Thyroid gland (tissue), 4 donors: Measurements from ENCODE around the gene ENGASE. TPM values are rescaled to one million over a fixed set of nuclear protein-coding genes. Genes with fewer than 3 reads are reported as not detected.

ENCODE experiments used
- DNase-seq, 2 donors: peaks; one replicate each; pipeline ENCODE4 v3.0.0-alpha.2; 2019
- H3K27ac ChIP-seq, 3 donors: fragments of 200-600 bp; sonication (generic); 1 replicate in 2 of 3; 2 replicates in 1 of 3; pipeline ENCODE4 v1.5.1; 2016 to 2019; ENCODE audit warnings: mild to moderate bottlenecking in 1 of 3, moderate library complexity in 1 of 3
- H3K27me3 ChIP-seq: fragments of 200-600 bp; sonication (generic); one replicate; pipeline ENCODE4 v1.5.1; 2019
- H3K36me3 ChIP-seq, 2 donors: fragments of 200-600 bp; sonication (generic); one replicate each; pipeline ENCODE4 v1.5.1; 2016 to 2019
- H3K4me1 ChIP-seq, 2 donors: fragments of 200-600 bp; sonication (generic); one replicate each; pipeline ENCODE4 v1.5.1; 2017 to 2019
- H3K4me3 ChIP-seq, 3 donors: fragments of 200-600 bp; sonication (generic); replicated peaks in 1 of 3; 1 replicate in 2 of 3; 2 replicates in 1 of 3; pipeline ENCODE4 v1.5.1; 2016; ENCODE audit warnings: mild to moderate bottlenecking in 1 of 3
- H3K9me3 ChIP-seq: fragments of 200-600 bp; sonication (generic); one replicate; pipeline ENCODE4 v1.5.1; 2017
- POLR2A ChIP-seq, 2 donors: fragments of 450-650 bp; IDR thresholded peaks; one replicate each; pipeline ENCODE4 v1.6.1; 2017; ENCODE audit warnings: antibody characterized with exemption in 2 of 2, mild to moderate bottlenecking in 2 of 2, moderate library complexity in 1 of 2
- WGBS, 2 donors: methylation state at CpG; one replicate each; pipeline ENCODE4 v1.1.5; 2017; 5-methylcytosine and 5-hydroxymethylcytosine counted together
- intact Hi-C: fragments of 100-400 bp; cut with DNase I; formaldehyde crosslinking; loops from one replicate; pipeline ENCODE4 v1.15.1; 2023
- total RNA-seq, 4 donors: library from RNA; depleted of rRNA; stranded (reverse); fragments of >200 nt; gene quantifications; one replicate each; pipeline ENCODE4 v1.2.3, GENCODE V29; 2016
- TF ChIP-seq, protein P1 (sequence below), 6 experiments: fragments of 200-600 bp in 3 of 6; fragments of 450-650 bp in 3 of 6; sonication (generic) in 3 of 6; IDR thresholded peaks; one replicate each; pipeline ENCODE4 v1.5.1; 2016 to 2019; ENCODE audit warnings: antibody characterized with exemption in 6 of 6, mild to moderate bottlenecking in 2 of 6, inconsistent platforms in 1 of 6, moderate library complexity in 1 of 6

ENGASE gene
- total RNA-seq, 4 donors from 2014 or later: 23.9 to 37.1 (median 31.2) TPM

DNA sequence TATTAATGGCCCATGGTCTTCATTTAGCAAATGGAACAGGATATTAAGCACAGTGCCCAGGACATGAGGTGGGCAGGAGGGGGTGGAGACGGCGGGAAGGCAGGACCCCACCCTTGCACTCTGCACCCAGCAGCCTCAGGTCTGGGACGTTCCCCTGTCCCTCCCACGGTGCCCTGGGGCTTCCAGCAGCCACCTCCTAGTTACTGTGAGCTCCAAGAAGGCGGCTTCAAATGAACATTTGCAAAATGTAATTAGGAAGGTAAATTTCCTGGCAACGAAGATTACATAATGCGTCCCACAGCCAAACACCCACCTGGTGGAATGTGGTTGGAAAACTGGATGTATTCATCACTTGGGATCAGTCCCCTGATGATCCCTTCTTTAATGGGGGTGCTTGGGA, 59.4 kb downstream of the ENGASE start:
- Histone ChIP-seq H3K36me3 (no peaks in the 10 kb centered on the region), H3K4me1 (no peaks in the 10 kb centered on the region), H3K27ac (no peak overlapping the region), H3K4me3 (no peak overlapping the region), H3K9me3 (no peaks in the 10 kb centered on the region), H3K27me3 (no peaks in the 10 kb centered on the region)
- WGBS, 2 donors: 81 to 86% methylated on average over 7 of the region's 7 CpGs
- intact Hi-C loops: no loop called here
- DNase-seq: no peak
- TF ChIP-seq, protein P1, sequence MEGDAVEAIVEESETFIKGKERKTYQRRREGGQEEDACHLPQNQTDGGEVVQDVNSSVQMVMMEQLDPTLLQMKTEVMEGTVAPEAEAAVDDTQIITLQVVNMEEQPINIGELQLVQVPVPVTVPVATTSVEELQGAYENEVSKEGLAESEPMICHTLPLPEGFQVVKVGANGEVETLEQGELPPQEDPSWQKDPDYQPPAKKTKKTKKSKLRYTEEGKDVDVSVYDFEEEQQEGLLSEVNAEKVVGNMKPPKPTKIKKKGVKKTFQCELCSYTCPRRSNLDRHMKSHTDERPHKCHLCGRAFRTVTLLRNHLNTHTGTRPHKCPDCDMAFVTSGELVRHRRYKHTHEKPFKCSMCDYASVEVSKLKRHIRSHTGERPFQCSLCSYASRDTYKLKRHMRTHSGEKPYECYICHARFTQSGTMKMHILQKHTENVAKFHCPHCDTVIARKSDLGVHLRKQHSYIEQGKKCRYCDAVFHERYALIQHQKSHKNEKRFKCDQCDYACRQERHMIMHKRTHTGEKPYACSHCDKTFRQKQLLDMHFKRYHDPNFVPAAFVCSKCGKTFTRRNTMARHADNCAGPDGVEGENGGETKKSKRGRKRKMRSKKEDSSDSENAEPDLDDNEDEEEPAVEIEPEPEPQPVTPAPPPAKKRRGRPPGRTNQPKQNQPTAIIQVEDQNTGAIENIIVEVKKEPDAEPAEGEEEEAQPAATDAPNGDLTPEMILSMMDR (IDR thresholded peaks at IDR 0.05): no peak
- TF ChIP-seq POLR2A (IDR thresholded peaks at IDR 0.05): no peak

- intact Hi-C loops: no loop called here
- no peaks in the 10 kb centered on the region for H3K36me3 ChIP-seq
- TF ChIP-seq, protein P1 (IDR thresholded peaks at IDR 0.05): no peak
- TF ChIP-seq POLR2A (IDR thresholded peaks at IDR 0.05): no peak
- no peaks in the 10 kb centered on the region for H3K9me3 ChIP-seq
- no peak overlapping the region for H3K27ac ChIP-seq
- WGBS, 2 donors: 90 to 92% methylated on average over 2 to 9 of the region's 9 CpGs
- H3K4me3 ChIP-seq: no peak overlapping the region
- no peaks in the 10 kb centered on the region for H3K4me1 ChIP-seq
- DNase-seq: no peak
- H3K27me3 ChIP-seq: no peaks in the 10 kb centered on the region
Measured at GRCh38 chr17:79135011-79135410, 60.4 kb downstream of the ENGASE start.

DNA sequence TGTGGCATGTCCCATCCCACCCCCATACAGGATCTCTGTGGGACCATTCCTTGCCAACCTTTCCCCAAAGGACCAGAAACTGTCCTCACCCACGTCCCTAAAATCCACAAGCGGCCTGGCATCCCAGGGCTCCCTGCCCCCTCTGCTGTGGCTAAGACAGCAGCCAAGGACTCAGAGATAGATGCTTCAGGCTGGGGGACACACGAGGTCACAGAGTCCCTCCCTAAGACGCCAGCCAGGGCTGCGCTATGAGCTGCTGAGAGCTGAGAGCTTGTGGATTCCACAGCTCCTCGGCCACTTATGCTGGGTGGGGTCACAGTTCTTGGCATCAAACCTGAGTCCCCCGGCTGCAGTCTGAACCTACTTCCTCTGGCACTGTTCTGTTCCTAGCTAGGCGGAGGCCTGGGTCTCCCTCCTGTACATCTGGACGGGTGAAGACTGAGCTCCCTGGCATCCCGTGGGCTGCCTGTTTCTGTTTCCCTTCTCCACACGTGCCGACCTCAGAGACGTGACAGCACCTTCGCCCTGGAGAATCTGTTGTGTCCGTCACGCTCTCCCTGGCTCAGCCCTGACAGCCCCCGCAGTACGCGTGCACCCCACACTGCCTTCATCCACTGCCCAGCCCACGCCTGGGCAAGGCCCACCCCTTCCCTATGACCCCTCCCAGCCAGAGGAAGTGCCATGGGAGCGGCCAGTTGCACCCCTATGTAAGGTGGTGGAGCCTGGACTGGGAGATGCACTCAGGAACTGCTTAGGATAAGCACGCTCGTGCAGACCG, 61.2 kb downstream of the ENGASE start:
- no peak for TF ChIP-seq POLR2A (IDR thresholded peaks at IDR 0.05)
- TF ChIP-seq, protein P1 (IDR thresholded peaks at IDR 0.05): no peak
- no peak overlapping the region for H3K27ac ChIP-seq
- no peaks in the 10 kb centered on the region for H3K36me3 ChIP-seq
- H3K4me1 ChIP-seq: no peaks in the 10 kb centered on the region
- intact Hi-C loops: no loop called here
- H3K9me3 ChIP-seq: no peaks in the 10 kb centered on the region
- no peaks in the 10 kb centered on the region for H3K27me3 ChIP-seq
- H3K4me3 ChIP-seq: no peak overlapping the region
- 55 to 76% methylated on average over 21 to 24 of the region's 24 CpGs for WGBS, 2 donors
- no peak for DNase-seq

Other genes with a start within 250 kb of the ENGASE start
- 10 to 100 TPM; 33.9 to 61.5 (median 46.6) TPM for gene USP36, start 234.0 kb upstream of the ENGASE start, total RNA-seq
- 1 to 10 TPM in 3 of 4 donors, under 1 TPM in 1; 0.67 to 1.6 (median 1.4) TPM for gene CEP295NL, start 171.6 kb upstream of the ENGASE start, total RNA-seq
- gene TIMP2, start 149.4 kb upstream of the ENGASE start, total RNA-seq: 100 to 1,000 TPM in 1 of 4 donors, 10 to 100 TPM in 3; 52.9 to 133 (median 82.2) TPM
- 100 to 1,000 TPM; 193 to 443 (median 390) TPM for gene LGALS3BP, start 94.9 kb upstream of the ENGASE start, total RNA-seq
- 10 to 100 TPM; 21.2 to 37.1 (median 27.3) TPM for gene CANT1, start 65.1 kb upstream of the ENGASE start, total RNA-seq
- 100 to 1,000 TPM in 1 of 4 donors, 10 to 100 TPM in 3; 58.8 to 135 (median 73.7) TPM for gene C1QTNF1, start 50.7 kb upstream of the ENGASE start, total RNA-seq